Anterior cingulate cortex (tissue), 58 donors: ENCODE measurements around the gene CCL28.
A peak's percentile ranks its signal among the peaks of the same experiment; 100 is the strongest.
"Not testable (repeated sequence)": the region's sequence is repeated elsewhere in the genome, so short reads cannot be mapped to it uniquely, and the experiment has no call there.

Experiments
- DNase-seq, 58 donors: peaks; one replicate each; lab custom pipeline; 2025; lab: John Stamatoyannopoulos, UW

The CCL28 gene

GRCh38 chr5:43412156-43412555, at the start of gene CCL28:
TSS of gene CCL28 (minus strand) at chr5:43412391. CDS start at chr5:43412316, 75 bp downstream.
- no peak for DNase-seq

GRCh38 chr5:43461066-43461465, 48.9 kb upstream of the CCL28 start:
- no peak for DNase-seq

DNA sequence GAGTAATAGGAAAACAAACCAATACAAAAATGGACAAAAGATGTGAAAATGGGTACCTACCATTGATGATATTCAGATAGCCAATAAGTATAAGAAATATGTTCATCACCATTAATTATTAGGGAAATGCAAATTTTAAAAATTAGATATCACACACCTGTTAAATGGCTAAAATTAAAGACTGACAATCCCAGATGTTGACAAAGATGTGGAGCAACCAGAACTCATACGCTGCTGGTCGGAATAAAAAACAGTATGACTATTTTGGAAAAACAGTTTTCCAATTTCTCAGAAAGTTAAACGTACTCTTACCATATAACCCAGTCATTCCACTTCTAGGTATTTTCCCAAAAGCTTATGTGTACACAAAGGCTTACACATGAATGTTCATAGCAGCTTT, 44.4 kb upstream of the CCL28 start:
- no peak for DNase-seq

DNA sequence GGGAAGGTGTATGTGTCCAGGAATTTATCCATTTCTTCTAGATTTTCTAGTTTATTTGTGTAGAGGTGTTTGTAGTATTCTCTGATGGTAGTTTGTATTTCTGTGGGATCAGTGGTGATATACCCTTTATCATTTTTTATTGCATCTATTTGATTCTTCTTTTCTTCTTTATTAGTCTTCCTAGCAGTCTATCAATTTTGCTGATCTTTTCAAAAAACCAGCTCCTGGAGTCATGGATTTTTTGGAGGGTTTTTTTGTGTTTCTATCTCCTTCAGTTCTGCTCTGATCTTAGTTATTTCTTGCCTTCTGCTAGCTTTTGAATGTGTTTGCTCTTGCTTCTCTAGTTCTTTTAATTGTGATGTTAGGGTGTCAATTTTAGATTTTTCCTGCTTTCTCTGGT, 29.4 kb upstream of the CCL28 start:
- DNase-seq = not testable (repeated sequence)

- no peak for DNase-seq
Observed at GRCh38 chr5:43437062-43437660, 25.0 kb upstream of the CCL28 start.

GRCh38 chr5:43433382-43433781, 21.2 kb upstream of the CCL28 start:
- DNase-seq = no peak

DNA sequence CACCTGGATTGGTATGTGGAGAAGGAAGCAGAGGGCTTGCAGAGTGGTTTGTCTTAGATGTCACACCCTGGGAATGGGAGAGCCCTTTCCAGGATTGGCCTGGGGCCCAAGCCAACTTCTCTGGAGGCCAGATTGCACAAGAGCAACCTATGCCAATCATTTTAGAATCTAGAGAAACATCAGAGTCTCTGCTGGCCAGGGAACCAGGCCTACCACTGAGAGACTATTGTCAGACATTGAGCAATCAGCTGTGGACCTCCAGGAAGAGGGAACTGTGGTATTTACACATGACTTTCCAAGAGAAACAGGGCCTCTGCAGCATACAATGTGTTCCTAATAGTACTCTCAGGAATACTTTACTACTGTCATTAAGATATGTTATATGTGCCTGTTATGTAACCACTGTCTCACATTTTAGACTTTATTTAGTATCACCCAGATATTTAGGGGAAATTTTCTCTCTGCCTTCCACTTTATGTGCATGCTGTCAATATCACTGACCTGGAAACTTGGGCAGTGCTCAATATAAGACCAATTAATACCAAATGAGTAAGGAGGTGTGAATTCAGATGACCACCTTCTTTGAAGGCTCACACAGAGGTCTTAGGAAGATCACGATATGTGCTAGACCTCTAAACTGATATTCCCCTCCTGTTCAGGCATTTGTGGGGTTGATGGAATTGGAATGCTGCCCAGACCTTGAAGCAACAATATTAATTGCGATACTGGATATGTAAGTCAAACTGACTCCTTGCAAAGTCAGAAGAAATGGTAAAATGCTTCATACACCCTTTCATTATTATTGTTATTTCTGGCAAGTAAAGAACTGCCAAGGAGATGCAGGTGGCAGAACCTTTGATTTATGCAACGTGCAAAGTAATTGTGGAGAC, 20.5 kb upstream of the CCL28 start:
- peak in 10 of 58 donors; percentile 0 to 56 (median 2) for DNase-seq

GRCh38 chr5:43429706-43430105, 17.5 kb upstream of the CCL28 start:
- no peak for DNase-seq

DNA sequence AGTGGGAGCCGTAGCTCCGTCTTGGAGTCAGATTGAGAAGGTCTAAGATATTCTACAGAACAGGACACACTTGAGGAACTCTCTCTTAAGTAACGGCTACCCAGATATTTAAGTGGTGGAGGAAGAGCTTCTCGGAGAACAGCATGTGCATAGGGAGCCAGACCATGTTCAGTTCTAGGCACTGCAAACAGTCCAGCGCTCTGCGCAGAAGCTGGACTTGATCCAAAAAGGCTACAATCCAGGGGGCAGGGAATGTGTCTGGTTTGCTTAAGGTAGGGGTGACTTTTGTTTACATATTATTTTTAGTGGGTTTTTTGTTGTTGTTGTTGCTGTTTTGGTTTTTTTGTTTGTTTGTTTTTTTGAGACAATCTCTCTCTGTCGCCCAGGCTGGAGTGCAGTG, 16.8 kb upstream of the CCL28 start:
- no peak for DNase-seq

DNA sequence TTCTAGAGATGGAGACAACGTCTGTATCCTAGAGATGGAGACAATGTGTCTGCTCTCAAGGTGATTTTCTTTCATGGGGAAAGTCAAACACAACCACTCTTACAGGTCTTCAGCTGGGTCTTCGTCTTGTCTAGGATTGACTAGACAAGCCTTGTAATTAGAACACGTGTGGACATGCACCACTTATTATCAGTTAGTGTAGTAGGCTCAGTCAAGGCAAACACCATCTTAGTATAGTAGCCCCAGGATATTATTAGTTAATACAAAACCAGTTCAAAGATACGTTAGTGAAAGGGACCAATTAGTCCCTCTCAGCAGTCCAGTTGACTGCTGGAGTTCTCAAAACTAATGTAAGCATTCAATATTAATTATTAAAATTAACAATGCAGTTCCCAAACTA, 15.1 kb upstream of the CCL28 start:
- no peak for DNase-seq

- no peak for DNase-seq
Observed at GRCh38 chr5:43425983-43426382, 13.8 kb upstream of the CCL28 start.

DNA sequence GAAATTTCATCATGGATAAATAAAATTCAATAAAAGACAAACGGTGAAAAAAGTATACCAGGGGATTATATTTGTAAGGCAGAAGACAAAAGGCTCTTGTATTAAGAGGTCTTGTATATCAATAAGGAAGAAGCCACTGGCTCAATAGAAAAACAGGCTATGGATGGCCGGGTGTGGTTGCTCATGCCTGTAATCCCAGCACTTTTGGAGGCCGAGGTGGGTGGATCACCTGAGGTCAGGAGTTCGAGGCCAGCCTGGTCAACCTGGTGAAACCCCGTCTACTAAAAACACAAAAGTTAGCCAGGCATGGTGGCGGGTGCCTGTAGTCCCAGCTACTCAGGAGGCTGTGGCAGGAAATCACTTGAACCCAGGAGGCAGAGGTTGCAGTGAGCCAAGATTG, 10.9 kb upstream of the CCL28 start:
- DNase-seq = not testable (repeated sequence)

DNA sequence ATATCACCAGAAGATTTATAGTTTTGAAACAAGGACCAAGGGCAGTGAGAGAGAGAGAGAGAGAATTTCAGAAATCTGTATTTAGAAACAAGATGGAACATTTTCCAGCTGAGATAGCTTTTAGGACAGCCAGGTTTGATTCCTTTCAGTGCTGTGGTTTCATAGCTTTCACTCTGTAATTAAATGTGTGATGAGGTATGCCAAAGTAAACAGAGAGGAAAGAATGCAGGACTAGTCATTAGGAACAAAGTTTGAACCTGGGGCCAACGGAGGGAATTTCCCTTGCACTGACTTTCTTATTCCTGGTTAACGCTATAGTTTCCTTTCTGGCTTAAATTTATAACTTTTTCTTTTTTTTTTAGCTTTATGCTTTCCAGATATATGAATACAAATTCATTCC, 10.0 kb upstream of the CCL28 start:
- DNase-seq = no peak

DNA sequence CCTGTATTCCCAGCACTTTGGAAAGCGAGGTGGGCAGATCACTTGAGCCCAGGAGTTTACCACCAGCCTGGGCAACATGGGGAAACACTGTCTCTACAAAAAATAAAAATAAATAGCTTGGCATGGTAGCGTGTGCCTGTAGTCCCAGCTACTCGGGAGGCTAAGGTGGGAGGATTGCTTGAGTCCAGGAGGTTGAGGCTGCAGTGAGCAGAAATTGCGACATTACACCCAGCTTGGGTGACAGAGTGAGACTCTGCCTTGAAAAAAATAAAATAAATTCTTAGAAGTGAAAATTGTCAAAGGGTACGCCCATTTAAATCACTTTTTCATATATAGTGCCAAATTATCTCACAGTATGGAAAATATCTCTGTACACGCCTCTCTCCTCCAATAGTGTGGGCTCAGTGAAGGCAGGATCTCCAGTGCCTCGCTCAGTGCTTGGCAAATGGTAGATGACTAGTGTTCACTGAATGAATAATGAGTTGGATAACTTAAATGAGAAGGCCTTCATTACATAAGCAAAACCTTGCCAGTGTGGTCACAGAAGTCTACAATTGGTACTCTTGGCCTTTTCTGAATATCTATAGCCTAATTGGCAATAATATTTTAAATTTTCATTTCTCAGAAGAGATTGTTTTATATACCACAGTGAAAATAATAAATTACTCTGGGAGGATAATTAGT, 9.4 kb upstream of the CCL28 start:
- DNase-seq = no peak

- DNase-seq = no peak
Observed at GRCh38 chr5:43420241-43420640, 8.1 kb upstream of the CCL28 start.

- no peak for DNase-seq
Observed at GRCh38 chr5:43418561-43418960, 6.4 kb upstream of the CCL28 start.

GRCh38 chr5:43416803-43417394, 4.7 kb upstream of the CCL28 start:
- DNase-seq = no peak

DNA sequence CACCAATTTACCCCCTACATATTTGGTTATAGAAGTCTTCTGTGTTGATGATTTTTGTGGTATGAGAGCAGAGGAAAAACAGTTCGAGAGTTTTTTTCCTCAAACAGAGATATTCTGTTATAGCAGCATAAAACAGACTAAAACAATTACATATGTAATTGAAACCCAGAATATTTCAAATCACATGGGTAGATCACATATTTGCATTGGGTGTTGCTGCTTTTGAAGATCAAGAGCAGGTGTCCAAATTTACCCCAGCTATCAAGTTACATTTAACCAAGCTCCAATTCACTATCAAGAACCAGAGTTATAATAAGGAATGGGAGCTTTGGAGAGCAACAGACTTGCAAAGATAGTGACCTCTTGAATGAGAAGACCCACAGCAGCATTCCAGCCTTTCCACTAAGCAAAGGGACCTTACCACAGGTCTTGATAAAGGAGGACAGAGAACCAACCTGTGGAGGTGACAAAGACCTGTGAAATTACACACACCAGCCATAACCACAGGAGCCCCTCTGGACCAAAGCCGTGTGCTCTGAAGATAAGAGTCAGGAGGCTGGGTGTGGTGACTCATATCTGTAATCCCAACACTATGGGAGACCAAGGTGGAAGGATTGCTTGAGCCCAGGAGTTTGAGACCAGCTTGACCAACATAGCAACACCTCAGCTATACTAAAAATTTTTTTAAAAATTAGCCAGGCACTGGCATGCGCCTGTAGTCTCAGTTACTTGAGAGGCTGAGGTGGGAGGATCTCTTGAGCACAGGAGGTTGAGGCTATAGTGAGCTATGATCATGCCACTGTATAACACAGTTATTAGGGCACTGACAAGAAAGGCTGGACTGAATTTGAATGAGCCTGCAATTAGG, 4.0 kb upstream of the CCL28 start:
- no peak for DNase-seq

DNA sequence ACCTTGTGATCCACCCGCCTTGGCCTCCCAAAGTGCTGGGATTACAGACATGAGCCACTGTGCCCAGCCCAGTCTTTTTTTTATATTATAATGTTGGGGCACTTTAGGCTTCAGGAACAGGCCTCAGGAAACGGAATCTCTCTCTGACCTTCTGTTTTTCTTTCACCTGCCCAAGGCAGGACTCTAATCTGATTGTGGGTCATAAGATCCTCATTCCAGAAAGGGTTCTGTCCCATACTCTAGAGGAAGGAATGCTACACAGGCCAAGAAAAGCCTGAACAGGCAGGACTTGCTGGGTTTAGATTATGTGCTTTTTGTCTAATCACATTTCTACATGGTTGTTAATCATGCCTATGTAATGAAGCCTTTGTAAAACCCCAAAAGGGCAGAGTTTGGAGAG, 1.8 kb upstream of the CCL28 start:
- DNase-seq = no peak

GRCh38 chr5:43412644-43413043, 453 bp upstream of the CCL28 start:
- DNase-seq = no peak
